Middle frontal gyrus (tissue), 1 donor: ENCODE data around the gene P2RY2.
A peak's percentile ranks its signal among the peaks of the same experiment; 100 is the strongest.

Experiments
- DNase-seq: peaks from one replicate; pipeline ENCODE4 v3.0.0-alpha.2; 2015; ENCODE audit warnings: low spot score; ENCODE audit errors: extremely low spot score

The P2RY2 gene

GRCh38 chr11:73218106-73218829 lies at the start of gene P2RY2:
Gene P2RY2, plus strand, starts transcription at chr11:73218281. Its CDS starts 15,879 bp downstream, at chr11:73234160.
- DNase-seq = no peak

GRCh38 chr11:73168925-73169579 lies 49.0 kb upstream of the P2RY2 start:
- DNase-seq = no peak

- no peak for DNase-seq
Measured at GRCh38 chr11:73170140-73170539, 47.9 kb upstream of the P2RY2 start.

GRCh38 chr11:73171436-73172161 lies 46.5 kb upstream of the P2RY2 start:
- DNase-seq = no peak

DNA sequence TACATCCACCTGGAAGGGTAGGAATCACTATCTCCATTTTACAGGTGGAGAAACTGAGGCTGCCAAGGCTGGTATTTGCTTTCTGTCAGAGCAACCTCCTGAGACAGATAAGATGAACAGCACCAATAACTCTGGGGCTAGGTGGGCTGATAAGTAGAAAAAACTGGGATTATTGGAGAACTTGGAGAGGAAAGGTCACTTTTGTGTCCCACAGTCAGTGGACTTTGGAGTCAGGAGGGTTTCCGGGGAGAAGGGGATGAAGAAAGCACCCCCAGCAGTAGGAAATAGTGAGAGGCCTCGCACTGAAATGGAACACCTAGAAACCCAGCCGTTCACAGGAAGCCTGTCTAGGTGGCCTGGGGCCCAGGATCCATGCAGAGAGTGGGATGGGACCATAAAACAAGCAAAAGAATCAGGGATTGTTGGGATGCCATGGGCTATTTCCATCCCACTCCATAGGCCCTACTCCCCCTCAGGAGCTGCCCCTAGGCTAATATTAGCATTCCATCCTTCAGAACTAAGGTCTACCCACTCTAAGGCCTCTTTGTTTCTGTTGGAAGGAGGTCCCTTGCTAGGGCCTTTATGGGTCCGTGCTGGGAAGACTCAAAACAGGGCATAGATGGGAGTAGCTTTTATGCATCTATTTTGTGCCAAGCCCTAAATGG lies 45.0 kb upstream of the P2RY2 start:
- no peak for DNase-seq

GRCh38 chr11:73173755-73174494 lies 44.2 kb upstream of the P2RY2 start:
- no peak for DNase-seq

GRCh38 chr11:73174495-73174791 lies 43.6 kb upstream of the P2RY2 start:
- DNase-seq = no peak

- no peak for DNase-seq
Measured at GRCh38 chr11:73175551-73176144, 42.4 kb upstream of the P2RY2 start.

GRCh38 chr11:73176145-73176873 lies 41.8 kb upstream of the P2RY2 start:
- DNase-seq = no peak

- DNase-seq = no peak
Measured at GRCh38 chr11:73176874-73177155, 41.3 kb upstream of the P2RY2 start.

DNA sequence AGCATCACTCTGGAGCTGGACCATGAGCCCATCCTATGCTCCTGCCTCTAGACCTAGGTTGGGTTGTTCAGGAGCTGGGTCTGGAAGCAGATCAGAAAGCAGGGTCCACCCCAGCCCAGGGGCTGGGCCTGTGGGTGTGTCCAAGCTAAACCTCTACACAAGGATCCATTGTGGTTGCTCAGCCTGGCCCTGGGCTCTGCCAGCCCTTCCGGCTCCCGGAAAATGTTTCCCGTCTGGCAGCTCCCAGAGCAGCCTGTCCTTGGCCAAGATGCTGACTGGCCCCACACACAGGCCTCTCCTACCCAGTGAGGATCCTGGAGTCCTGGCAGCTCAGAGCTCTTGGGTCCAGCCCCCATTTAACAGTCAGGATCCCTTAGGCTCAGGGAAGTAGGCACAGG lies 40.7 kb upstream of the P2RY2 start:
- no peak for DNase-seq

DNA sequence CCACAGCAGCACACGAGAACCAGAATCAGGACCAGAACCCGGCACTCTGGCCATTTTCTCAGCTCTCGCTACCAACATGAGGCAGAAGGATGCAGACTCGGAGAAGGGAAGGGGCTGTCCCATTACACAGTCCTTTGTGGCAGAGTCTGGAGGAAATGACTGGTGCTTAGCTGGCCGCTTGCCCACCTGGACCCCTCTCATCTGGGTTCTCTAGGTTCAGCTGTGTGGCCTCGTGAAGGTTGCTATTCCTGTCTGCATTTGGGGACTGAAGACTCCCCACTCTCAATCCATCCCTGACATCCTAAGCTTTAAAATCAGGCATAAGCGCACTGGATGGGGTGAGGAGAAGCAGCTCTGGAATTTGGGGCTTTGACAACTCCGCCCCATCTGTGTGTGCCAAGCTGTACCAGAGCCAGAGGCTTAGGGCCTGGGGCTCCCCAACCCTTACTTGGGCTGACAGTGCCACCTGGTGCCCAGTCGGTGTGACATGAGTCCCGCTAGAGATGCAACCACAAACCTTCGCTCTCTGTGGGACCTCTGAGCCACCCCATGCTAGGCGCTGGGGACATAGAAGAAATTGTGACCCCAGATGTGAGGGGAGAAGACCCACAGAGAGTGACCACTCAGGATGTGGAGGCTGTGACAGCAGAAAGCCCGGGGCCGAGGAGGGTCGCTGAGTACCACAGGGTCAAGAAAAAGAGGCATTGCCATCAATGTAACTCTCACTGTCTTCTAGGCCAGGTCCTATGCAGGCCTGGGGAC lies 40.1 kb upstream of the P2RY2 start:
- DNase-seq = peak; percentile 52

- no peak for DNase-seq
Measured at GRCh38 chr11:73178681-73179080, 39.4 kb upstream of the P2RY2 start.

- DNase-seq = no peak
Measured at GRCh38 chr11:73182824-73183321, 35.2 kb upstream of the P2RY2 start.

GRCh38 chr11:73184953-73185671 lies 33.0 kb upstream of the P2RY2 start:
- DNase-seq = no peak

DNA sequence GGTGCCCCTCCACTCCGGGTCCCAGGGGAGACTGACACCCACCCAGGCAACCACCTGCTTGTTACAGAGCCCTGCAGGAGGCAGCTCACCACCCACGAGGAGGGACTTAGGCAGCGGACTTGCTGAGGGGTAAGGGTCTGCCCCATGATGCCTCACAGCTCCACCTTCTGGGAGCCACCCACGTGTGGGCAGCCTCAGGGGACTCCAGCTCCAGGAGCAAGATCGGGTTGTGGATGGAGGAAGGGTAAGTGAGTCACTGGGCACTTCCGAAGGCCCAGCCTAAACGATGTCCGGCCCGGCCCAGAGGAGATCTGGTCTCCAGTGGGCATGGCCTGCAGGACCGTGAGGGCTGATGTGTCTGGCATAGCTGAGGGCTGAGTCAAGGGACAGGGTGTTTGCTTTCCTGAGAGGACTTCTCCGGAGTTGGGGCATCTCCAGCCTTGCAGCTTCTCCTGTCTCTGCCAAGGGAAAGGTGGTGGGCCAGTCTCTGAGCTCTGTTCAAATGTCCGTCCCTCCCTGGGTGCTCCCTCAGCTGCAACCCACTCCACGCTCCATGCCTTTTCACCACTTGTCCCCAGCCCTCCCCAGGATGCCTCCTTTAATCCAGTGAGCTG lies 32.3 kb upstream of the P2RY2 start:
- DNase-seq = no peak

- DNase-seq = no peak
Measured at GRCh38 chr11:73186294-73186850, 31.7 kb upstream of the P2RY2 start.

- DNase-seq = no peak
Measured at GRCh38 chr11:73186886-73187285, 31.2 kb upstream of the P2RY2 start.
